Adrenal gland (tissue), 5 donors: ENCODE data around the gene XCR1.

ENCODE experiments used
- POLR2A ChIP-seq, 2 donors: fragments of 450-650 bp; IDR thresholded peaks; one replicate each; pipeline ENCODE4 v1.6.1; 2017; ENCODE audit warnings: antibody characterized with exemption in 2 of 2, mild to moderate bottlenecking in 2 of 2, moderate library complexity in 1 of 2
- TF ChIP-seq, protein P1 (sequence below), 6 experiments: fragments of 450-650 bp in 4 of 6; fragments of 200-600 bp in 2 of 6; sonication (generic) in 1 of 6; IDR thresholded peaks; 1 replicate in 5 of 6; 2 replicates in 1 of 6; pipeline versions ENCODE4 v1.5.1 to v1.8.0; 2016 to 2021; ENCODE audit warnings: antibody characterized with exemption in 6 of 6, mild to moderate bottlenecking in 2 of 6, moderate library complexity in 1 of 6
- donor health status: DM: no; HTN: no; CAD: no.

- TF ChIP-seq, protein P1, sequence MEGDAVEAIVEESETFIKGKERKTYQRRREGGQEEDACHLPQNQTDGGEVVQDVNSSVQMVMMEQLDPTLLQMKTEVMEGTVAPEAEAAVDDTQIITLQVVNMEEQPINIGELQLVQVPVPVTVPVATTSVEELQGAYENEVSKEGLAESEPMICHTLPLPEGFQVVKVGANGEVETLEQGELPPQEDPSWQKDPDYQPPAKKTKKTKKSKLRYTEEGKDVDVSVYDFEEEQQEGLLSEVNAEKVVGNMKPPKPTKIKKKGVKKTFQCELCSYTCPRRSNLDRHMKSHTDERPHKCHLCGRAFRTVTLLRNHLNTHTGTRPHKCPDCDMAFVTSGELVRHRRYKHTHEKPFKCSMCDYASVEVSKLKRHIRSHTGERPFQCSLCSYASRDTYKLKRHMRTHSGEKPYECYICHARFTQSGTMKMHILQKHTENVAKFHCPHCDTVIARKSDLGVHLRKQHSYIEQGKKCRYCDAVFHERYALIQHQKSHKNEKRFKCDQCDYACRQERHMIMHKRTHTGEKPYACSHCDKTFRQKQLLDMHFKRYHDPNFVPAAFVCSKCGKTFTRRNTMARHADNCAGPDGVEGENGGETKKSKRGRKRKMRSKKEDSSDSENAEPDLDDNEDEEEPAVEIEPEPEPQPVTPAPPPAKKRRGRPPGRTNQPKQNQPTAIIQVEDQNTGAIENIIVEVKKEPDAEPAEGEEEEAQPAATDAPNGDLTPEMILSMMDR (IDR thresholded peaks at IDR 0.05): no peak
- TF ChIP-seq POLR2A (IDR thresholded peaks at IDR 0.05): no peak
Measured at GRCh38 chr3:46056686-46057085, 29.4 kb upstream of the XCR1 start.
